ENCODE results near the gene FAM200B. TPM values are rescaled to one million over a fixed set of nuclear protein-coding genes. Genes with fewer than 3 reads are reported as not detected.

Gene FAM200B
- total and polyA plus RNA-seq, 4 donors: 11.8 to 45.7 (median 16.9) TPM

- no peaks in the 10 kb centered on the region for H3K27me3 ChIP-seq (ENCODE audit: control insufficient read depth in 4 of 4, insufficient read depth in 4 of 4, low read length in 3 of 4)
- H3K4me3 ChIP-seq (ENCODE audit: low read depth in 1 of 3, low read length in 3 of 3): no peak overlapping the region
- no peaks in the 10 kb centered on the region for H3K36me3 ChIP-seq (ENCODE audit: control insufficient read depth in 4 of 4, insufficient read depth in 3 of 4, low read depth in 1 of 4, low read length in 3 of 4)
- TF ChIP-seq GABPA (IDR thresholded peaks at IDR 0.05 in 1 of 2, conservative IDR thresholded peaks at IDR 0.05 in 1 of 2): no peak
- TF ChIP-seq NR2F2 (IDR thresholded peaks at IDR 0.05): no peak
- TF ChIP-seq ATF3 (IDR thresholded peaks at IDR 0.05): no peak
- no peak for TF ChIP-seq RXRA (IDR thresholded peaks at IDR 0.05)
- TF ChIP-seq REST (IDR thresholded peaks at IDR 0.05): no peak
- no peak overlapping the region for H3K9ac ChIP-seq (ENCODE audit: low read depth in 1 of 2, low read length in 2 of 2)
- WGBS: 95% methylated on average over 3 of the region's 3 CpGs
- H3K9me3 ChIP-seq (ENCODE audit: control insufficient read depth in 4 of 4, low read length in 3 of 4): no peaks in the 10 kb centered on the region
- peaks cover 0 to 2% (median 0%) of the 10 kb centered on the region in 4 donors for H3K4me1 ChIP-seq (ENCODE audit: control insufficient read depth in 4 of 4, insufficient read depth in 4 of 4, low read length in 3 of 4)
- no peak for DNase-seq (ENCODE audit: low spot score)
- H3K27ac ChIP-seq (ENCODE audit: low read depth in 1 of 2, low read length in 2 of 2): no peak overlapping the region
These were observed 11.1 kb upstream of the FAM200B start for GRCh38 chr4:15670576-15670975.

- Histone ChIP-seq H3K36me3 (ENCODE audit: control insufficient read depth in 4 of 4, insufficient read depth in 3 of 4, low read depth in 1 of 4, low read length in 3 of 4) (no peaks in the 10 kb centered on the region), H3K27ac (ENCODE audit: low read depth in 1 of 2, low read length in 2 of 2) (no peak overlapping the region), H3K9me3 (ENCODE audit: control insufficient read depth in 4 of 4, low read length in 3 of 4) (no peaks in the 10 kb centered on the region), H3K4me3 (ENCODE audit: low read depth in 1 of 3, low read length in 3 of 3) (no peak overlapping the region), H3K27me3 (ENCODE audit: control insufficient read depth in 4 of 4, insufficient read depth in 4 of 4, low read length in 3 of 4) (no peaks in the 10 kb centered on the region), H3K9ac (ENCODE audit: low read depth in 1 of 2, low read length in 2 of 2) (no peak overlapping the region), H3K4me1 (ENCODE audit: control insufficient read depth in 4 of 4, insufficient read depth in 4 of 4, low read length in 3 of 4) (peaks cover 0 to 1% (median 0%) of the 10 kb centered on the region in 4 donors)
- TF ChIP-seq EGR1 (IDR thresholded peaks at IDR 0.05; ENCODE audit: low read depth in 2 of 2) (no peak), HNF4G (IDR thresholded peaks at IDR 0.05) (no peak), CTCF (IDR thresholded peaks at IDR 0.05; ENCODE audit: low read depth, low read length, missing input control) (no peak), HNF4A (conservative IDR thresholded peaks at IDR 0.05) (no peak), FOXA2 (IDR thresholded peaks at IDR 0.05) (no peak), MAX (IDR thresholded peaks at IDR 0.05) (no peak), NR2F2 (IDR thresholded peaks at IDR 0.05) (no peak), GABPA (IDR thresholded peaks at IDR 0.05 in 1 of 2, conservative IDR thresholded peaks at IDR 0.05 in 1 of 2) (no peak), FOXA1 (IDR thresholded peaks at IDR 0.05) (no peak), REST (IDR thresholded peaks at IDR 0.05) (no peak), ATF3 (IDR thresholded peaks at IDR 0.05) (no peak), RAD21 (IDR thresholded peaks at IDR 0.05) (no peak), YY1 (IDR thresholded peaks at IDR 0.05) (no peak)
- DNase-seq (ENCODE audit: low spot score): no peak
- WGBS: 99% methylated on average over 3 of the region's 3 CpGs
These were observed 9.5 kb upstream of the FAM200B start for GRCh38 chr4:15672101-15672500.
